GOT3 (cell line): ENCODE measurements around the gene ATP2C1.
"Not testable (repeated sequence)": the region's sequence is repeated elsewhere in the genome, so short reads cannot be mapped to it uniquely, and the experiment has no call there.

Source experiments
- DNase-seq: peaks from one replicate; lab custom pipeline; 2025; ENCODE audit warnings: mixed read lengths; lab: John Stamatoyannopoulos, UW

ATP2C1 gene

GRCh38 chr3:131038326-131038725, 144.4 kb downstream of the ATP2C1 start:
- DNase-seq, result no peak

DNA sequence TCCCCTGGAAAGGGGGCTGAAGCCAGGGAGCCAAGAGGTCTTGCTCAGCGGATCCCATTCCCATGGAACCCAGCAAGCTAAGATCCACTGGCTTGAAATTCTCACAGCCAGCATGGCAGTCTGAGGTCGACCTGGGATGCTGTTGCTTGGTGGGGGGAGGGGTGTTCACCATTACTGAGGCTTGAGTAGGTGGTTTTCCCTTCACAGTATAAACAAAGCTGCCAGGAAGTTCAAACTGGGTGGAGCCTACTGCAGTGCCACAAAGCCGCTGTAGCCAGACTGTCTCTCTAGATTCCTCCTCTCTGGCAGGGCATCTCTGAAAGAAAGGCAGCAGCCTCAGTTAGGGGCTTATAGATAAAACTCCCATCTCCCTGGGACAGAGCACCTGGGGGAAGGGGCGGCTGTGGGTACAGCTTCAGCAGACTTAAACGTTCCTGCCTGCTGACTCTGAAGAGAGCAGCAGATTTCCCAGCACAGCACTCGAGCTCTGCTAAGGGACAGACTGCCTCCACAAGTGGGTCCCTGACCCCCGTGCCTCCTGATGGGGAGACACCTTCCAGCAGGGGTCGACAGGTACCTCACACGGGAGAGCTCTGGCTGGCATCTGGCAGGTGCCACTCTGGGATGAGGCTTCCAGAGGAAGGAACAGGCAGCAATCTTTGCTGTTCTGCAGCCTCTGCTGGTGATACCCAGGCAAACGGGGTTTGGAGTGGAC, 148.5 kb downstream of the ATP2C1 start:
- DNase-seq, result not testable (repeated sequence)

- no peak for DNase-seq
Measured at GRCh38 chr3:131047582-131047981, 153.7 kb downstream of the ATP2C1 start.

GRCh38 chr3:131048030-131048429, 154.1 kb downstream of the ATP2C1 start:
- no peak for DNase-seq

GRCh38 chr3:131050001-131050400, 156.1 kb downstream of the ATP2C1 start:
- DNase-seq, result no peak

DNA sequence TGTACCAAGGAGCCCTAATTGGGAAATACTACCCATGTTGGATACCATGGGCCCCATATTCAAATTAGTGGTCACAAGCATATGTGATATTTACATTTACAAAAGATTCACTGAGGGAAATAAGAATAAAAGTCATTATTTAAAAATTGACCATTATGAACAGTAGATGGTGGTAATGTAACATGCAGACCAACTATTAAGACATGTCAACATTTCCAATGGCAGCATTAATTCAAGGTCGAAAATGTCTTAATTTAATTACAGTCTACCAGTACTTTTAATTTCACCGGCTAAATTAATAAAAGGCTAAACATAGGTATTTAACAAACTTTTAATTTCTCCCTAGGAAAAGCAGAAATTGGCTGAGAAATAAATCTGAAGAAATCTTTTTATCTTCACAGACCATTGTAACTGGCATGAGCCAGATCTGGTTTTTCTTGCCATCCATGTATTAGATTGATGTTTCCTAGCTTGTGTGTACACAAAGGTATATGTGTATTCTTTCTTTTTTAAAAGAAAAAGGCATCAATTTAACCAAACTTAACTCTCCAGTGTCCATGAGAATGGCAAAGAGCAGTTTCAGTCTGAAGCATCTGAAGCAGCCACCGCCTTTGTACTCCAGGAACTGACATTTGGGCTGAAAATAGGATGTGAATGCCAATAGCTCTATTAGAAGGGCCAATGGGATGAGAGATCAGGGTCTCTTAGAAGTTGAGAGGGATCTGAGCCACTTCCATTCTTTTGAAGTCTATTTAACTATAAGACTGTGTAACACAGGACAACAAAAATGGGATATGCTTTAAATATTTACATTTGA, 159.4 kb downstream of the ATP2C1 start:
- DNase-seq, result no peak
